Measurements from ENCODE around the gene KLRC2.
"Not testable (repeated sequence)": the region's sequence is repeated elsewhere in the genome, so short reads cannot be mapped to it uniquely, and the experiment has no call there.

GRCh38 chr12:10420334-10420733 is 15.5 kb downstream of the KLRC2 start, which contains the start of gene KLRC3:
- not testable (repeated sequence) for TF ChIP-seq CTCF (conservative IDR thresholded peaks at IDR 0.05); ZFX (IDR thresholded peaks at IDR 0.05)

Data from C4-2B (cell line).